Measurements from ENCODE around the gene PPP1R2. TPM values are rescaled to one million over a fixed set of nuclear protein-coding genes. Genes with fewer than 3 reads are reported as not detected.
A peak's percentile ranks its signal among the peaks of the same experiment; 100 is the strongest.

Gene PPP1R2
- total and polyA plus RNA-seq, 9 of the 15 experiments (the other 6 are each of a cell fraction or from before 2014, with no cell fraction given): 9.4 to 115 (median 40.3) TPM

GRCh38 chr3:195526492-195526891, 16.6 kb downstream of the PPP1R2 start (continued):
- TF ChIP-seq RREB1 (CRISPR knock-in tag; IDR thresholded peaks at IDR 0.05) (no peak), ATF7 (IDR thresholded peaks at IDR 0.05) (peak; percentile 55; the same call in 1 of the 2 replicates), ZNF239 (CRISPR knock-in tag; IDR thresholded peaks at IDR 0.05) (no peak), CREM (IDR thresholded peaks at IDR 0.05; ENCODE audit: low read depth) (peak; percentile 39)

Data from K562 (cell line).